Thyroid gland (tissue), 4 donors: Measurements from ENCODE around the gene PRAC1.

Experiments used
- POLR2A ChIP-seq, 2 donors: fragments of 450-650 bp; IDR thresholded peaks; one replicate each; pipeline ENCODE4 v1.6.1; 2017; ENCODE audit warnings: antibody characterized with exemption in 2 of 2, mild to moderate bottlenecking in 2 of 2, moderate library complexity in 1 of 2
- TF ChIP-seq, protein P1 (sequence below), 6 experiments: fragments of 200-600 bp in 3 of 6; fragments of 450-650 bp in 3 of 6; sonication (generic) in 3 of 6; IDR thresholded peaks; one replicate each; pipeline ENCODE4 v1.5.1; 2016 to 2019; ENCODE audit warnings: antibody characterized with exemption in 6 of 6, mild to moderate bottlenecking in 2 of 6, inconsistent platforms in 1 of 6, moderate library complexity in 1 of 6

DNA sequence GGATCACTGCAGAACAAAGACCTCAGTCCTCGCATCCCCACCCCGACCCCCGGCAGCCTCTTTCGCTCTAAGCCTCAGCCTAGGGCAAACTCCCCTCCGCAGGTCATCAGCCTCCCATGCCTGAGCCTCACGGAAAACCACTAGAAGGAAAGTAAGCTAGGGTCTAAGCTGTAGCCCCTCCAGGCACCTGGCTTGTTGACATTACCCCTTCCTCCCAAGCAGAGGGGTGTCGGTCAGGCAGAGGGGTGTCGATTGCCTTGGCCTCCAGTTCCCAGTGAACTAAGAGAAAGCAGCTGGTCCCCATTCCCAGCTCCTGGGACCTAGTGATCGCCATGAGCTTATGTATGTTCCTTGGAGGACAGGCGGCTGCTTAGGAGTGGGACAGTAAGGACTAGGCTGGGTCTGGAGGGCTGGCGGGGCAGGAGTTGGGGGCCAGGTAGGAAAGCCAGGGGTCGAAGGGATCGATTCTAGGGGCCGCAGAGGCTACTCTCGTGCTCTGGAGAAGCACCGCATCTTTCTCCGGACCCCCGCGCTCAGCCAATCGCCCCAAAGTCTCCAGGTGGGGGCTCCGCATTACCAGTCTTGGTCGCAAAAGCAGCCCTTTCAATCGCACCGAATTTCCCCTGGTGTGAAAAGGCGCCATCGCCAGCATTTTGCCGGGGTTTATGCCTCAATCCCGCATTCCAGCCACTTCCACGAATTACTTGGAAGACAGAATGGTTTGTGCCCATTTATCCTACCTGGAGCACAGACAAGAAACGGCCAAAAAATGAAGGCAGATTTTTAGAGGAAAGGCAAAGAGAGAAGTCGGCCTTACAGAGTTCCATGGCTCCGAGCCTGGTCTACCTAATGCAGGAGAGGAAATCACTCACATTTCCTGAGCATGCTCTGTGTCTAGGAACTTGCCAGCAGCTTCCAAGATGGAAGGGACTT is 27.6 kb upstream of the PRAC1 start:
- TF ChIP-seq, protein P1, sequence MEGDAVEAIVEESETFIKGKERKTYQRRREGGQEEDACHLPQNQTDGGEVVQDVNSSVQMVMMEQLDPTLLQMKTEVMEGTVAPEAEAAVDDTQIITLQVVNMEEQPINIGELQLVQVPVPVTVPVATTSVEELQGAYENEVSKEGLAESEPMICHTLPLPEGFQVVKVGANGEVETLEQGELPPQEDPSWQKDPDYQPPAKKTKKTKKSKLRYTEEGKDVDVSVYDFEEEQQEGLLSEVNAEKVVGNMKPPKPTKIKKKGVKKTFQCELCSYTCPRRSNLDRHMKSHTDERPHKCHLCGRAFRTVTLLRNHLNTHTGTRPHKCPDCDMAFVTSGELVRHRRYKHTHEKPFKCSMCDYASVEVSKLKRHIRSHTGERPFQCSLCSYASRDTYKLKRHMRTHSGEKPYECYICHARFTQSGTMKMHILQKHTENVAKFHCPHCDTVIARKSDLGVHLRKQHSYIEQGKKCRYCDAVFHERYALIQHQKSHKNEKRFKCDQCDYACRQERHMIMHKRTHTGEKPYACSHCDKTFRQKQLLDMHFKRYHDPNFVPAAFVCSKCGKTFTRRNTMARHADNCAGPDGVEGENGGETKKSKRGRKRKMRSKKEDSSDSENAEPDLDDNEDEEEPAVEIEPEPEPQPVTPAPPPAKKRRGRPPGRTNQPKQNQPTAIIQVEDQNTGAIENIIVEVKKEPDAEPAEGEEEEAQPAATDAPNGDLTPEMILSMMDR (IDR thresholded peaks at IDR 0.05) = no peak
- no peak for TF ChIP-seq POLR2A (IDR thresholded peaks at IDR 0.05)
